Activated CD4-positive, CD25-positive, alpha-beta regulatory T cell treated with anti-CD3 and anti-CD28 coated beads, Interleukin-2, amount 50 U/mL, for 16 hours (primary cell): ENCODE measurements around the gene ULK1.

Experiments
- DNase-seq: peaks from one replicate; pipeline ENCODE4 v3.0.0-alpha.2; 2020; ENCODE audit warnings: low read depth, low spot score

Gene ULK1

DNA sequence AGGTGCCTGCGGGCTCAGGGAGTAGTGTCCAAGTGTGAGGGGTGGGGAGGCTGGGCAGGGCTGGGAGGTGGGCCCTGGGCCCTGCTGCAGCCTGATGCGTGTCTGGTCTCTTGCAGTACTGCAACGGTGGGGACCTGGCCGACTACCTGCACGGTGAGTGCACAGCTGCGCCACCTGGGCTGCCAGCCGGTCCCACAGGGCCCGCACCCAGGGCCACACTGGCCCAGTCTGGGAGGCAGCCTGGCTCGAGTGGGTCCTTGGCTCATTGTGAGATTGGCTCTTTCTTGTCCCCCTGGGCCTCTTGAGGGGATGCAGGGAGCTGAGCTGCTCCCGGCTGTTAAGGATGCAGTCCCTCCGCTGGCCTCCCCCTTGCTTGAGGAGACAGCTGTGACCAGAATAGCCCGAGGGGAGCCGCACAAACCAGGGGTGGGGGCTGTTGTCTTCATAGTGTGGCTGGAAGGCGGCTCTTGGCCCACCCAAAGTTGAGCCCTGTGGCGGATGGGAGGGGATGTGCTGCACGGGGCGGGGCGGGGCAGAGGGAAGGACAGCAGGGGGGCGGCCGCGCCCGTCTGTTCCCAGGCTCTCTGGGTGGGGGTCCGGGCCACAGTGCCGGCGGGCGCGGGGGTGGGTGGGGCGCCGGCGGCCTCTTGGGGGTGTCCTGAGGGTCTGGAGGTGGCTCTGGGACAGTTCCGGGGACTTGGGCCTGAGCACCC lies 13.1 kb downstream of the ULK1 start:
- no peak for DNase-seq

DNA sequence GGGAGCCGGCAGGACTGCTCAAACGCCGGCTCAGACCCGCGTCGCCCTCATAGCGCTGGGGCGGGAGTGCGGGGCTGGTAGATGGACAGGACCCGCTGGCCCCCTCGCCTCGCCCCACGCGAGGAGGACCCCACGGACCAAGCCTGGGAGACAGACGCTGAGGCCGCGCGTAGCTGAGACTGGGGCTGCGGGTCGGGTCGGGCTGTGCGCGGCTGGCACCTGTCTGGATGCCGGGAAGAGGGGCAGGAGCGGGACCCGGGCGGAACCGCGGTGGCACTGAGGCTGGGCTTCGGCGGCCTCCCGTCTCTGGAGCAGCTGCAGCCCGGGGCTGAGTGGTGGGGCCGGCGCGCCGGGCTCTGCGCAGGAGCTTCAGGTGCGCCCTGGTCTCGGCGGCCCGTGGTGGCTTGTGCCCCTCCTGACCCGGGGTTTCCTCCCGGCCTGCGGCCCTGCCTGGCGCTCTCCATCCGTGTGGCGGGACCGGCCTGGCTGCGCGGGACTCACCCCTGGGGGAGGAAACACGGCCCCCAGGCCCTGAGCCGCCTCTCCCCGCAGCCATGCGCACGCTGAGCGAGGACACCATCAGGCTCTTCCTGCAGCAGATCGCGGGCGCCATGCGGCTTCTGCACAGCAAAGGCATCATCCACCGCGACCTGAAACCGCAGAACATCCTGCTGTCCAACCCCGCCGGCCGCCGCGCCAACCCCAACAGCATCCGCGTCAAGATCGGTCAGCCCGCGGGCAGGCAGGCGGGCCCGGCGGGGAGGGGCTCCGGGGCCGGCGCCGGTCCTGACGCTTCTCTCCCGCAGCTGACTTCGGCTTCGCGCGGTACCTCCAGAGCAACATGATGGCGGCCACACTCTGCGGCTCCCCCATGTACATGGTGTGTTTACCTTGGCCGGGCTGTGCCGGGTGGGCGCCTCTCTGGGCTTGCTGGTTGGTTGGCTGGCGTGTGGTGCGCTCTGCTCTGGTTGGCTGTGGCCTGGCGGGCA lies 14.0 kb downstream of the ULK1 start:
- DNase-seq, result no peak

DNA sequence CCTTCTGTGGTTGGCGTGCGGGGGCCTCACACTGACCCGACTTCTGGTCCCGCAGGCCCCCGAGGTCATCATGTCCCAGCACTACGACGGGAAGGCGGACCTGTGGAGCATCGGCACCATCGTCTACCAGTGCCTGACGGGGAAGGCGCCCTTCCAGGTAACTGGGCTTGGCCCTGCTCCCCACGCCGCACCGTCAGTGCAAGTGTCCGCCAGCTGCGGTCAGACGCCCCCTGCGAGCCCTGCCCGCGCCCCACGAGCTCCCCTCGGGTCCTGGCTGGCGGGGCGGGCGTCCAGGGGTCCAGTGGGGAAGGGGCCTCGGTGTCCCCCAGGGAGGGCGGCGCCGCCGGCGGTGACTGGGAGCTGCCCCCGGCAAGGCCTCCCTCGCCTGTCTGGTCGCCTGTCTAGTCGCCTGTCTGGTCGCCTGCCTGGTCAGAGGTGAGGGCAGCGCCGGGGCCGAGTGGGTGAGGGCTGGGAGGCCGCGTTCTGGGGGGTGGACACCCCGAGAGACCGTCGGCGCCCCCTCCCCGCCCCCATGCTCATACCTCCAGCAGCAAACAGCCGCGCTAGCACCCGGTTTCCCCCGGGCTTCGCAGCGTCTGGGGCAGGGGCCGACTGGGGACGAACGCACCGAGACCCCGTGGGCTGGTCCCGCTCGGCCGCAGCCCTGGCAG lies 14.8 kb downstream of the ULK1 start:
- DNase-seq, result no peak

DNA sequence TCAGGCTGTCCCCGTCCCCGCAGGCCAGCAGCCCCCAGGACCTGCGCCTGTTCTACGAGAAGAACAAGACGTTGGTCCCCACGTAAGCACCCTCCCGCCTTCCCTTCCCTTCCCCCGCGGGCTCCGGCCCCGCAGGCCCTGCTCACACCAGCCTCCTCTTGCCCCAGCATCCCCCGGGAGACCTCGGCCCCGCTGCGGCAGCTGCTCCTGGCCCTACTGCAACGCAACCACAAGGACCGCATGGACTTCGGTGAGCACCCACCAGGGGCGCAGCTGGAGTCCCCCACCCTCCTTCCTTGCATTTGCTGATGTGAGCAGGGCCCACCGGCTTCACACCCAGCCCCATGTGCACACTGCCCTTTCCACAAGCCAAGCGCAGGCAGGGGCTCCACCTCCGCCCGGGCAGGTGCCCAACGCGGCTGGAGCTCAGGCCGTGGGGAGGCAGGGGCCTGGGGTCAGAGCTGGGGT lies 15.4 kb downstream of the ULK1 start:
- no peak for DNase-seq

DNA sequence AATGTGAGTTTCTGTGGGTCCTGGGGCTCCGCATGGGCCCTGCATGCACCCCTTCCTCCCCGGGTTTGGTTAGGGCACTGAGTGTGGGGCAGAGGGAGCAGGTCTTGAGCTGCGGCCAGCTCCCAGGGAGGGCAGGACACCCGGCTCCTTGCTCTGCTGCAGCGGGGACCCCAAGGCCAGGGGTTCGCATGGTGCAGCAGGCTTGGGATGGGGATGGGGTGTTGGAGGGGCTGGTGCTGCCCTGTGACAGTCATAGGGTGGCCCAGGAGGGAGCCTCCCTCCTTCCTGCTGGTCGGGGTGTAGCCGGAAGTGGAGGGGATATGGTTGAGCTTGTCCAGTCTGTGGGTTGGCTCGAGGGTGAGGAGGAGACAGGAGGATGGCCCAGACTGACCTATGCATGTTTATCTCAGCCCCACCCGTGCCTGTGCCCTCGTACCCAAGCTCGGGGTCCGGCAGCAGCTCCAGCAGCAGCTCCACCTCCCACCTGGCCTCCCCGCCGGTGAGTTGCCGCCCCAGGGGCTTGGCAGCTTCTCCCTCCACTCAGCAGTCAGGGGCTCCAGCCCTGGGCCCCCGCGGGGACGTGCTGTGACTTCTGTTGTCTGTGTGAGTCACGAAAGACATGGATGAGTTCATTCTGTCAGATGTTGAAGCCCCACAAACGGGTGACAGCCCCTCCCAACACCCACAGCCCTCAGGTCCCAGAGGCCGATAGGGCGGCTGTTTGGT lies 16.0 kb downstream of the ULK1 start:
- no peak for DNase-seq

DNA sequence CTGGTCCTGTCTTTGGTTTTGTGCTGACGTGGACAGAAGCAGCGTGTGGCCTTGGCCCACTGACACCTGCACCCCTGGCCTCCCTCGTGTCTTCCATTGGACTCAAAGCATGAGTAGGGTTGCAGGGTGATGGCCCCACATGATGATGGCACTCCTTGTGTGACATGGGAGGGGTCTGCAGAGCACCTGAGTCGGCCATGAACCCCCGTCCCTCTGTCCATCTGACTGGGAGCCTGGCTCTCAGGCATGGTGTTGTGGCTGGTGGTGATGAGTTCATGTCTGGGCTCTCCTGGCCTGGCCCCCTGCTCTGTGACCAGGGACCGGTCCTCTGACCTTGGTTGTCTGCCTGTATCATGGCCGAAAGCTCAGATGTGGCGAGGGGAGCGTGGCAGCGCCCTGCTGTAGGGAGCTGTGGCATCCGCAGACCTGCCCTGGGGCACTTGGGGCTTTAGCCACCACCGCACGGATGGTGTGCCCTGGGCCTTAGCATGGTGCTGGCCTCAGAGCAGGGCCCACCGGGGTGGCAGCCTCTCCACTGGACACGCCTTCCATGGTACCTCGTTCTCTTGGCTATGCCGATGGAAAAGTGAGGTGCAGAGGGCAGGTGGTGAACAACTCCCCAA lies 16.7 kb downstream of the ULK1 start:
- DNase-seq, result no peak

DNA sequence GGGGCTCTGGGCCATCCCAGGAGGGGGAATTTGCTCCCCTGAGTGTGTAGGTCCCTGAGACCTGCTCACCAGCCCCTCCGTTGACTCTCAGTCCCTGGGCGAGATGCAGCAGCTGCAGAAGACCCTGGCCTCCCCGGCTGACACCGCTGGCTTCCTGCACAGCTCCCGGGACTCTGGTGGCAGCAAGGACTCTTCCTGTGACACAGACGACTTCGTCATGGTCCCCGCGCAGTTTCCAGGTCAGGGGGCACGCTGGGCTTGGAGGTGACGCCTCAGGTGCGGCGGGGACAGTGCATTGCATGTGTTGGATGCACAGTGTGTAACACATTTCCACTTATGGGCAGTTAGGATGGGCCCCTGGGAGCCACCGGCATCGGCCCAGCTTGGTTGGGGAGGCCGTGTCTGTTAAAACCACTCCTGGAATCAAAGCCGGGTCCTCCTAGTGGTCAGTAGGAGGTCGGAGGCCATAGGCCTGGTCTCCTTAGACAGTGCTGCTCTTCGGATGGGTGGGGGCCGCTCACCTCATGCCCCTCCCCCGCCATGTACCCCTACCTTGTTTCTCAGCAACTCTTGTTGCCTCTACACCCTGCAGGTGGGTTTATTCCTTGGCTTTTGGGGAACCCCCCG lies 17.5 kb downstream of the ULK1 start:
- no peak for DNase-seq

DNA sequence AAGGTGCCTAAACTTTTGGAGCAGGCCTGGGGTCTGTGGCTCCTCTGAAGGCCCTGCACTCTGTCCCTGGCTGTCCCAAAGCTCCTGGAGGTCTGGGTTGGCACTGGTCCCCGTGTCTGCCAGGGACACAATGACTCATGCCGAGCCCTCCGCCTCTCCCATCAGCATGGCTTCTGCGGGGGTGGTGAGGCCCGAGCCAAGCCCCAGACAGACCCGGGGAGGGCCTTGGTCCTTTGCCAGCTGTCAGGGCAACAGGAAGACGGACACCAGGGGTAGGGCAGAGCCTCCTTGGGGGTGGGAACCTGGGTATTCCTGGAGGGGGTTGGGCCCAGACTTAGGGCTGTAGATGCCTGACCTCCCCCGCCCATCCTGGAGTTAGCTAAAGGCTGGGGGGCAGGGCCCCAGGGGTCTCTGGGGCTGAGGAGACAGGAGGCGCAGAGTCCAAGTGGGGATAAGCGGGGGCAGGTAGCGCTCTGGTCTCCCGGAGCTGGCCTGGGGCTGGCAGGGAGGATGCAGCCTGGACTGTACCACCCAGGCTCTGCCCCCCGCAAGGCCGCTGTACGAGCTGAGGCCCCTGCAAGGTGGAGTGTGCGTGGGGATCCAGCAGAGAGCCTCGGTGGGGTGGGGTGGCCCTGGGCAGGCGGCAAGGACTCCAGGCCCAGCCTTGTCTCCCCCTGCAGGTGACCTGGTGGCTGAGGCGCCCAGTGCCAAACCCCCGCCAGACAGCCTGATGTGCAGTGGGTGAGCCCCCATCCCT lies 18.3 kb downstream of the ULK1 start:
- DNase-seq, result no peak

DNA sequence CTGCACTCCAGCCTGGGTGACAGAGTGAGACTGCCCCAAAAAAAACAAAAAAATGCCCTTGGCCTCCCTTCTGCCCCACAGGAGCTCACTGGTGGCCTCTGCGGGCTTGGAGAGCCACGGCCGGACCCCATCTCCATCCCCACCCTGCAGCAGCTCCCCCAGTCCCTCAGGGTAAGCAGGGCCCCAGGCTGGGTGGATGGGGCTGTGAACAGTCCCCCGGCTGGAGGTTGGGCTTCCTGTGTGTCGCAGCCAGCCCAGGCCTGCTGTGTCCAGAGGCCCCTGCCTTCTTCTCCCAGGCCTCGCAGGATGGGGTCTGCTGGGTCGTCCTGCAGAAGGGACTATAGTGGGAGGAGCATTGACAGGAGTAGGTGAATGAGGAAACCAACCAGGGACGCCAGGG lies 19.2 kb downstream of the ULK1 start:
- DNase-seq, result no peak

DNA sequence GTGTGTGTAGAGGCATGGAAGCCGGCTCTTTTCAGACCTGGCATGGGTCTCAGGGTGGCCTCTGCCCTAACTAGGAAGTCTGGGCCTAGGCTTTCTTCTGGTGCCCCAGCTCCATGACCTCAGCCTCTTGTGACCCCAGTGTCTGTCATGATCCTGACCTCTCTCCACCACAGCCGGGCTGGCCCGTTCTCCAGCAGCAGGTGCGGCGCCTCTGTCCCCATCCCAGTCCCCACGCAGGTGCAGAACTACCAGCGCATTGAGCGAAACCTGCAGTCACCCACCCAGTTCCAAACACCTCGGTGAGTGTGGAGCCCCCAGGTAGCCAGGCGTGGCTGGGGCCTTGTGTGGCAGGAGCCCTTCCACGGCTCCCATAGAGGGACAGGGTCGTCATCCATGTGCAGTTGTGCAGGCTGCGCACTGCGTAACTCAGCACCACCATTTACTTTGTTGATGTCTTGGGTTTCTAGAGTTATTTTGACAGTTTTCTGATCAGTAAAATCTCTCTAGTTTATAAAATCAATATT lies 19.8 kb downstream of the ULK1 start:
- DNase-seq, result no peak

DNA sequence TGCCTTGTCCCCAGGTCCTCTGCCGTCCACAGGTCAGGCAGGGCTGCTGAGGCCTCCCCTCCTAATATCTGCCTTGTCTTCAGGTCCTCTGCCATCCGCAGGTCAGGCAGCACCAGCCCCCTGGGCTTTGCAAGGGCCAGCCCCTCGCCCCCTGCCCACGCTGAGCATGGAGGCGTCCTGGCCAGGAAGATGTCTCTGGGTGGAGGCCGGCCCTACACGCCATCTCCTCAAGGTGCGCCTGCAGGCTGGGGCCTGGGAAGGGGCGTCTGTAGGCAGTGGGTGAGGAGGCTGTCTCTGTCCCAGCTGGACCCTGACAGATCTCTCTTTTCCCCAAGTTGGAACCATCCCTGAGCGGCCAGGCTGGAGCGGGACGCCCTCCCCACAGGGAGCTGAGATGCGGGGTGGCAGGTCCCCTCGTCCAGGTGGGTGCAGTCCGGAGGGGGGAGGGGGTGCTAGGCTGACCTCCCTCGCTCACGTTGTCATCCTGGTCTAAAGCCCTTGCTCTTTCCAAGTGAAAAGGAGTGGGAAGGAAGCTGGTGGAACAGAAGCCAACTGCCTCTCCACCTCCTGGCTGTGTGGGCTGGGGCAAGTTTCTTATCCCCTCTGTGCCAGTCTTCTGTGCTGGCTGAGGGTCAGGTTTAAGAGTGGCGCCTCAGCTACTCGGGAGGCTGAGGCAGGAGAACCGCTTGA lies 20.7 kb downstream of the ULK1 start:
- DNase-seq, result no peak

DNA sequence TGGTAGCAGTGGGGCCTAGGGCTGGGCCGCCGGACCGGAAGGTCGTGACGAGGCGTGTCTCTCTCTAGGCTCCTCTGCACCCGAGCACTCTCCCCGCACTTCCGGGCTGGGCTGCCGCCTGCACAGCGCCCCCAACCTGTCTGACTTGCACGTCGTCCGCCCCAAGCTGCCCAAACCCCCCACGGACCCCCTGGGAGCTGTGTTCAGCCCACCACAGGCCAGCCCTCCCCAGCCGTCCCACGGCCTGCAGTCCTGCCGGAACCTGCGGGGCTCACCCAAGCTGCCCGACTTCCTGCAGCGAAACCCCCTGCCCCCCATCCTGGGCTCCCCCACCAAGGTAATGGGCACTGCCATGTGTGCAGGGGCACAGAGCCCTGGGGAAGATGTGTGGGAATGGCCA lies 21.4 kb downstream of the ULK1 start:
- no peak for DNase-seq

DNA sequence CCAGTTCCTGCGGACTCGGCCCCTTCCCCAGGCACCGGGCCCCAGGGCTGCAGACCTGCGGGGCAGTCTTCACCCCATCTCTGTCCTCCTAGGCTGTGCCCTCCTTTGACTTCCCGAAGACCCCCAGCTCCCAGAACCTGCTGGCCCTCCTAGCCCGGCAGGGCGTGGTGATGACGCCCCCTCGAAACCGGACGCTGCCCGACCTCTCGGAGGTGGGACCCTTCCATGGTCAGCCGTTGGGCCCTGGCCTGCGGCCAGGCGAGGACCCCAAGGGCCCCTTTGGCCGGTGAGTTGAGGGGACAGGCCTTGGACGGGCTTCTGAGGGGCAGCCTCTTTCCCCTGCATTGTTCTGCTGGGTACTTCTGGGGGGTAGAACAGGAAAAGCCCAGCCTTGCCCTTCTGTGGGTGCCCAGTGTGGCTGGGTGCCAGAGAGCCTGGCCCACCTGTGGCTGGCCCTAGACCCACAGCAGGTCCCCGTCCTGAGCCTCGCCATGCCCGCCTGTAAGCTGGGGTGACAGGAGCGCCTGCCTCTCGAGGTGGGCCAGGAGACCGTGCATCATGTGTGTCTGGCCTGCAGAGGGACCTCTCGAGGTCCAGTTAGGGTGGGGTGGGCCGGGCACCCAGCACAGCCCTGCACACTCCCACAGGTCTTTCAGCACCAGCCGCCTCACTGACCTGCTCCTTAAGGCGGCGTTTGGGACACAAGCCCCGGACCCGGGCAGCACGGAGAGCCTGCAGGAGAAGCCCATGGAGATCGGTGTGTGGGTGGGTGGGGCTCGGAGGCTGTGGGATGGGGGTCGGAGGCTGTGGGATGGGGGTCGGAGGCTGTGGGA lies 22.1 kb downstream of the ULK1 start:
- no peak for DNase-seq

DNA sequence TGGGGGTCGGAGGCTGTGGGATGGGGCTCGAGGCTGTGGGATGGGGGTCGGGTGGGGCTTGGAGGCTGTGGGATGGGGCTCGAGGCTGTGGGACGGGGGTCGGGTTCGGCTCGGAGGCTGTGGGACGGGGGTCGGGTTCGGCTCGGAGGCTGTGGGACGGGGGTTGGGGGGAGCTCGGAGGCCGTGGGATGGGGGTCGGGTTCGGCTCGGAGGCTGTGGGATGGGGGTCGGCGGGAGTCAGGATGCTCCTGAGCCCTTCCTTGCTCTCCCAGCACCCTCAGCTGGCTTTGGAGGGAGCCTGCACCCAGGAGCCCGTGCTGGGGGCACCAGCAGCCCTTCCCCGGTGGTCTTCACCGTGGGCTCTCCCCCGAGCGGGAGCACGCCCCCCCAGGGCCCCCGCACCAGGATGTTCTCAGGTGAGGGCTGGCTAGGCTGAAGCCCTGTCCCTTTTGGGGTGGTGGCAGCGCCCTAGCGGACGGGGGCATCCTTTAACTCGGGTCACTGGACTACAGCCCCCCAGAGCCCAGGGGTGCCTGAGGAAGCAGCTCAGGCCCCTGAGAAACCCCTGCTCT lies 22.8 kb downstream of the ULK1 start:
- DNase-seq, result no peak

DNA sequence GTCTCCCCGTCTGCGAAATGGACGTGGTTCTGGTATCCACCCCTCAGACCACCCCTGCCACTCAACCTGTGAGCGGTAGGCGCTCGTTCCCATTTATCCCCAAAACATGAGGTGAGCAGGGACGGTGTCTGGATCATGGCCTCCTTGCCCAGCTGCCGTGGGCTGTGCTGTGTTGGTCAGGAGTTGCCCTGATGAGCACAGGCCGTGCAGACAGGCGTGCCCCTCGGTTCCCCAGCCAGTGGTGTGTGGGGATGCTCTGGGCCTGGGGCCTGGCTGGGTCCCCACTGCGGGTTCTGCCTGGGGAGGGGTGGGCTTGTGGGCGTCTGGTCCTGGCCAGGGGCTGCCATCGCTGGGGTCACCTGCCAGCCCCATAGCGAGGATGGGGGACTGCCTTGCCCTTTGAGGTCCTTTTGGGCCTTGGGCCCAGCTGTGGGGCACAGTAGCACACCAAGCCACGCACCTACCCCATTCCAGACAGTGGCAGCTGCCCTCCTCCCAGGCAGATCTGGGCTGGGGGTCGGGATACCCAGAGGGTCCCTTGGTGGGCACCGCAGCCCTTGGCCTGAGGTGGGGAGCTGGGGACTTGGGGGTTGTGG lies 23.4 kb downstream of the ULK1 start:
- DNase-seq, result no peak

DNA sequence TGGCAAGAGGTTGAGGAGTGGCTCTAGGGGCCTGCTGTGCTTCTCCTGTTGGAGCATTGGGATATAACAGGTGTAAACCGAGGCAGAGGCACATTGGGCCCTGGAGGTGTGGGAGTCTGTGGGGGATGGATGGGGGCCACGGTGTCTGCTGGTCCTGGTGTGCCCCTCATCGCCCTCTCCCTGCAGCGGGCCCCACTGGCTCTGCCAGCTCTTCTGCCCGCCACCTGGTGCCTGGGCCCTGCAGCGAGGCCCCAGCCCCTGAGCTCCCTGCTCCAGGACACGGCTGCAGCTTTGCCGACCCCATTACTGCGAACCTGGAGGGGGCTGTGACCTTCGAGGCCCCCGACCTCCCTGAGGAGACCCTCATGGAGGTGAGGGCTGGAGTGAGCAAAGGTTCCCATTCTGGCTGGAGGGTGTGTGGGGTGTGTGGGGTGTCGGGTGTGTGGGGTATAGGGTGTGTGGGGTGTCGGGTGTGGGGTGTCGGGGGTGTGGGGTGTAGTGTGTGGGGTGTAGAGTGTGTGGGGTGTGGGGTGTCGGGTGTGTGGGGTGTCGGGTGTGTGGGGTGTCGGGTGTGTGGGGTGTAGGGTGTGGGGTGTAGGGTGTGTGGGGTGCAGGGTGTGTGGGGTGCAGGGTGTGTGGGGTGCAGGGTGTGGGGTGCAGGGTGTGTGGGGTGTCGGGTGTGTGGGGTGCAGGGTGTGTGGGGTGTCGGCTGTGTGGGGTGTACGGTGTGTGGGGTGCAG lies 24.1 kb downstream of the ULK1 start:
- DNase-seq, result no peak

DNA sequence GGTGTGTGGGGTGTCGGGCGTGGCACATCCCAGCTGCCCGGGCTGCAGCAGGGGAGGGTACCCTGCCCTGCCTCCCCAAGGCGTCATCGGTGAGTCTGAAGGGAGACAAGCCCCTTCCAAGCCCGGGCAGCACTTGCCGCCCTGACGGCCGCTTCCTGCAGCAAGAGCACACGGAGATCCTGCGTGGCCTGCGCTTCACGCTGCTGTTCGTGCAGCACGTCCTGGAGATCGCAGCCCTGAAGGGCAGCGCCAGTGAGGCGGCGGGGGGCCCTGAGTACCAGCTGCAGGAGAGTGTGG lies 24.6 kb downstream of the ULK1 start:
- DNase-seq, result no peak
